ENCODE data around the gene DOK7.

Gene DOK7

DNA sequence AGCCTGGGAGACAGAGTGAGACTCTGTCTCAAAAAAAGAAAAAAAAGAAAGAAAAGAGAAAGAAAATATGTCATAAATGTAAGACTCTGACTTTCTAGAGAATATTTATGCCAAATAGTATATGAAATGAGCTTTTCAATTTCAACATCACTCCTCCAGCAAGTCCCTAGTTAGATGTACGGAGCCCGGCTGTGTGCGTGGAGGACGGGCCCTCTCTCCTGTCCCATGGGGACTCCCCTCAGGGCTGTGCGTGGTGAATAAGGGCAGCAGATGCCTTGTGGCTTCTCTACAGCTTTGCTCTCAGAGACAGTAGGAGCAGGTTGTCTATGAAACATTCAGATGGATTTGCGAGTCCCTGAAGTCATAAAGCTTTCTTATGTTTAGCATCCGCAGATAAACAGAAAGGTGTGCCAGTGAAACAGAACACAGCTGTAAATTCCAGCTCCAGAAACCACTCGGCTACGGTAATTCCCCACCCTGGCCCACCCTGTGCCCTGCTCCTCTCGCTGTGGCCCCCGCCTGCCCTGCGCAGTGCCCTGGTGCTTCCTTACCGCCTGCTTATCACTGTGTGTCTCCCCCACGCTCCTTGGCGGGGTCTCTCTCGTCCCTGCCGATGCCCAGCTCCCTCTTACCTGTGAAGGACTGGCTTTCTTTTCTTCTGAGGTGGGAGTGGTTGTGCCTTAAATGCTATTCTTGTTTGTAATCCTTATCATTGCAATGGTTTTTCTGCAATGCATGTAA, 35.2 kb upstream of the DOK7 start:
- DNase-seq (ENCODE audit: low read depth in 1 of 2, low spot score in 1 of 2), result no peak

DNA sequence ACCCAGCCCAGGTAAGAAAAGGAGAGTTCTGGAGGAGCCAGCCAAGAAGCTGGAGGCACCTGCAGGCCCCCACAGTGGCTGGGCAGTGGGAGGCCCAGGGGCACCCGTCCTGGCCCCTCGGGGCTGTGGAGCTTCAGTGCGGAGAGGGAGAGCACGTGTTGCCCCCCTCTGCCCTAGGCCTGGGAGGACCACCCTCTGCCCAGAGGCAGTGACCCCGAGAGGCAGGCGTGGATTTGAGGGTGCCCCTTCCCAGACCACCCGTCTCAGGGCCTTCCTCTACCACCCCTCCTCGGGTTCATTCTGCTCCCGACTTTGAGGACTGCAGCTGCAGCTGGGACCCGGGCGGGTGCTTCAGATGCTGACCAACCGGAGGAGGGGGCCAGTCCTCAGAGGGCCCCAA, 33.5 kb upstream of the DOK7 start:
- DNase-seq (ENCODE audit: low read depth in 1 of 2, low spot score in 1 of 2), result no peak

DNA sequence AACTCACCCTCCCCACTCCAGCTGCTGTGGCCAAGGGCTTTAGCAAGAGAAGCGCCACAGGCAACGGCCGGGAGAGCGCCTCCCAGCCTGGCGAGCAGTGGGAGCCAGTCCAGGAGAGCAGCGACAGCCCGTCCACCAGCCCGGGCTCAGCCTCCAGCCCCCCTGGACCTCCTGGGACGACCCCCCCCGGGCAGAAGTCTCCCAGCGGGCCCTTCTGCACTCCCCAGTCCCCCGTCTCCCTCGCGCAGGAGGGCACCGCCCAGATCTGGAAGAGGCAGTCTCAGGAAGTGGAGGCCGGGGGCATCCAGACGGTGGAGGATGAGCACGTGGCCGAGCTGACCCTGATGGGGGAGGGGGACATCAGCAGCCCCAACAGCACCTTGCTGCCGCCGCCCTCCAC, 32.6 kb upstream of the DOK7 start:
- DNase-seq (ENCODE audit: low read depth in 1 of 2, low spot score in 1 of 2), result no peak

DNA sequence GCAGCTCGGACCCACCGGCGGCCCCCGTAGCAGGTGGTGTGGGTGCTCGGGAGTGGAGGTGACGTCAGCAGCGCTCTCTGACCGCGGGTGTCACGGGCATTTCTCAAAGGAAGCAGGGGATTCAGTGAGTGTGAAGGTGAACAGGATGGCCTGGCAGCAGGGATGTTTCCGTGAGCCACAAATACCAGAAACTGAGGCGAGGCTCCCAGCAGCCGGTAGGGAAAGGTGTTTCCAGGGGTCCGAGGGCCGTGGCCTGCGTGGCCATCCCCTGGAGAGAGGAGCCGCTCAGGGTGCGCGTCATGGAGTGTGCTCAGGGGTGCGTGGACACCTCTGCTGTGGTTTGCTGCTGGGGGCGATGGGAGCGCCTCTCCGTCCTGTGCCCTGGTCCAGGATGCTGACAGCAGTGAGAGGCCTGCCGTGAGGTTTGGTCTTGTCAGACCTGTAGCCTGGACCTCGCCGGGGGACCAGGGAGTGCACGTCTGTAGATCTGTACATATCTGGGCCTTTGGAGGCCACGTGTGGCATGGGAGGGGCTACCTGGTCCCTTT, 31.6 kb upstream of the DOK7 start:
- DNase-seq (ENCODE audit: low read depth in 1 of 2, low spot score in 1 of 2), result no peak

DNA sequence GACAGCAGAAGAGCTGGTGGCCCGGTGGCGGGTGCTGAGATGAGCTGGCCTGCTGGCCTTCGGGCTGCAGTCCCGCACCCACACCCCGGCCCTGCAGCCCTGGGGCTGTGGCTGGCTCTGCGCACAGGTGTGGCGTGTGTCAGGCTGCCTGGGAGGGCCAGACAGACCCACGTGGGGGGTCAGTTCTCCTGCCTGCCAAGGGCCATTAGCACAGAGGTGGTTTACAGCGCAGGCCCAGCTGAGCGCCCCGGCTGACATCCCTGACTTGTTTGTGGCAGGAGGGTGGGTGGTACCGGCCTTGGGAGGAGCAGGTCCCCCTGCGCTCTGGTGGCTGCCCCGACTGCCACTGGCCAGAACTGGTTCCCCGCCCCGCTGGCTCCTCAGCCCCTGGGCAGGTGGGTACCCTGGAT, 30.7 kb upstream of the DOK7 start:
- no peak for DNase-seq (ENCODE audit: low read depth in 1 of 2, low spot score in 1 of 2)

DNA sequence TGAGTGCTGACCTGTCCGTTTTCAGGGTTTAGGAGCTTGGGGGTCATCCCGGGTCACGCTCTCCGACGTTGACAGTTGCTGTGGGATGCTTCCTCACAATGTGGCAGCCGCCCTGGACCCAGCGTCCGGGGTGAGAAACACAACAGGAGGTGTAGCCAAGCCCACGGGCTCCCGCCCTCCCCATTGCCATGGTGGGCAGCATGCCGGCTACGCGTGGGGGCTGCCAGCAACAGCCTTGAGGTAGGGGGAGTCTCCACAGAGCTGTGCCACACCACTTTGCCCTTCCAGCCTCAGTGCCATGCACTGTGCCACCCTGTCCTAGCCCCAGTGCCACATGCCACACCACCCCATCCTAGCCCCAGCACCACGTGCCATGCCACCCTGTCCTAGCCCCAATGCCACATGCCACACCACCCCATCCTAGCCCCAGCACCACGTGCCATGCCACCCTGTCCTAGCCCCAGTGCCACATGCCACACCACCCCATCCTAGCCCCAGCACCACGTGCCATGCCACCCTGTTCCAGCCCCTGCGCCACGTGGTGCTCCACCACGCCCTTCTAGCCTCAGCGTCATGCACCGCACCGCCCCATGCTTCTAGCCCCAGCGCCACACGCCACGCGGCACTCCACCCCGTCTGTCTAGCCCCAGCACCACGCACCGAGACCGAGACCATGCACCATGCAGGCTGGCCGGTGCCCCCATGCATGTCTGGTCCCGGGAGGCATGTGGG, 29.8 kb upstream of the DOK7 start:
- no peak for DNase-seq (ENCODE audit: low read depth in 1 of 2, low spot score in 1 of 2)

DNA sequence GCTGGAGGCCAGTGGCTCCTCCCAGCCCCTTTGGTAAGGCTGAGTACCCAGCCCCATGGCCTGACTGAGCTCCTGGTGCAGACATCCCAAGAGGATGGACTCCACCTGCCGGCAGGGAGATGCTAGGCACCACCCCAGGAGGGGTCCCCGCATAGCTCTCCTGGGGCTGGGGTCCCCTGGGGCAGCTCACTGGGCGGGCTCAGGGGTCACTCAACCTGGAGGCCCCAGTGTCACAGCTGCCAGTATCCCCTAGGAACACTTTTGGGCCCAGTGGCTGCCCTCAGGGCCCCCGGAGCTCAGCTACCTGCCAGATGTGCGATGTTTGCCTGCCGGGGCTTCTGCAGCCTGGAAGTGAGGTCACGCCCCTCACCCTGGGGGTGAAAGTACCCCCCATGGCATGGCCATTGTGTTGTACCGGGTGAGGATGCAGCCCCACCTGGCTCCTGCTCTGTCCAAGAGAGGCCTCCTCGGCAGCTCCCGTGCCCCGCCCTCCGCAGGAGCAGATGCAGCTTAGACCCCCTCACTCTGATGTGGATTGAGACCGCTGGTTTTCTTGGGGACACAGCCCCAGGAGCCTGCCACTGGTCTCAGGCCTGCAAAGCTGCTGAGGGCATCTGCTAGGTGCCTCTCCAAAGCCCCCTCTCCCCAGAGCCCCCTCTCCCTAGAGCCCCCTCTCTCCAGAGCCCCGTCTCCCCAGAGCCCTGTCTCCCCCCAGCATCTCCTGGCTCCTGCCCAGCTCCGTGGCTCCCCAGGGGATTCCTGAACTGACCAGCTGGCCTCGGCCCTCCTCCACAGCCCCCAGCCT, 28.0 kb upstream of the DOK7 start:
- DNase-seq (ENCODE audit: low read depth in 1 of 2, low spot score in 1 of 2), result no peak

DNA sequence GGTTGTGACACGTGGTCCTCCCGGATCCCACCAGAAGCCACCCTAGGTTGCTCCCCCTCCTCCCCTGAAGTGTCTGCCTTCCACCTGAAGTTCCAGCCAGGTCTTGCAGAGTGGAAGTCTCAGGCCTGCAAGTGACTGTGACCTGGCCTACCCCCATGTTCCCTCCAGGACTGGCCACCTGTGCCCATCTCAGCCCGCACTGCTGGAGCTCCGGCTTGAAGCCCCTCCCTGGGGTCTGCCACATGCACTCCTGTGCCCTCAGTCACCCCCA, 27.5 kb upstream of the DOK7 start:
- DNase-seq (ENCODE audit: low read depth in 1 of 2, low spot score in 1 of 2), result no peak

DNA sequence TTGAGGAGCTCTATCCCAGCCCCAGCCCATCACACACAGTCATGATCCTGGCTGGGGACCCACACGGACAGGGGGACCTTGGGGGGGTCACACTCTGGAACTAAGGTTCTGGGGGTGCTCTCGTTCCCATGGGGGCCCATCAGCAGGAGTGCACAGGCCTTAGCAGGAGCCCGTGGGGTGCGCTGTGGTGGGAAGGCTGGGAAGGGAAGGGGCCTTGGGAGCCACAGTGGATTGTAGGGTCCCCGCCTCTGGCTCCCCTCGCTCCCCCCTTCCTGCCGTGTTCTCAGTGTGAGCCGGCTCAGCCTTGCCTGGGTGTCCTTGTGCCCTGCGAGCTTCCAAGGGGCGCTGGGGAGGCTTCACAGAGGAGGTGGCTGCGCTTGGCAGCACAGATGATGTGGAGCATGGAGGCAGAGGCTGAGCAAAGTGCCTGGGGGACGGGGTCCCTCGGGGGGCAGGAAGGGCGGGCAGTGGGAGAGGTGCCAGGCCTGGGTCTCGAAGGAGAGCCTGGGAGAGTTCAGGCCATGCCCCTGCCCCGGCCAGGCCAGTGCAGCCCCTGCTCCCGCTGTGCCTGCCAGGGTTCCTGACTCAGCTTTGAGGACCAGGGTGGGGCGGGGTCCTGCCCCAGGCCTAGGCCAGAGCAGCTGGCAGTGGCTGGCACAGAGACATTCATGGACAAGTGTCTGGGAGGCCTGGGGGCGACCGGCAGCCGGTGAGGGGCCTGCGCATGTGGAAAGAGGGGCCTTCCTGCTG, 26.9 kb upstream of the DOK7 start:
- DNase-seq (ENCODE audit: low read depth in 1 of 2, low spot score in 1 of 2), result no peak

DNA sequence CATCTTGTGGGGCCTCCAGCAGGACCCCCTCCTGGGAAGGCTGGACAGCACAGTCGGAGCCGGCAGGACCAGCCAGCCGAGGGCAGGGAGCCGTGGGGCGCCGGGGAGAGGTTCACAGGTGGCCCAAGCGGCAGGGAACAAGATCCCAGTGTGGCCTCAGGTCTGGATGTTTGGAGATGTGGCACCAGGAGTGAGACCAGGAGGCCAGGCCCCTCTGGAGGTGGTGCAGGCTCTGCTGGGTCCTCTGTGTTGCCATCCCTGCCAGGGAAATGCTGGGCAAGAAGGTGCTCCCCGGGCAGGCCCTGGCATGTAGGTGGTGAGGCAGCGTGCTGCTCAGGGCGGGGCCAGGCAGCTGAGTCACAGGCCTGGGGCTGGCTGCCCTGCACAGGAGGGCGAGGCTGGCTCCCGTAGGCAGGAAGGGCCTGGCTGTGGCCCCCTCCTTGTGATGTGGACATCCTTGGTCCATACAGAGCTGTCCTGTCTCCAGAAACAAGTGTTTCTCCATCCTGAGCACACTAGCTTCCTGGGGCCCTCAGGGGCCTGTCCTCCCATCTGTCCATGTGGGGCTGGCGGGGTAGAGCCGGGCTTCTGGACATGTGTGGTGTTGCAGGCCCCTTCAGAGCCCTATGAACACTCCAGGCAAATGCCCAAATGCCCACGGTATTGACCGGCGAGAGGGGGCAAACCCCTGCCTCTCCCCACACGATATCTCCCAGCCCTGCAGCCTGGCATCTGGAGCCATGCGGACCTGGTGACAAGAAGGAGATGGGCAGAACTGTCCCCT, 26.1 kb upstream of the DOK7 start:
- DNase-seq (ENCODE audit: low read depth in 1 of 2, low spot score in 1 of 2), result no peak

DNA sequence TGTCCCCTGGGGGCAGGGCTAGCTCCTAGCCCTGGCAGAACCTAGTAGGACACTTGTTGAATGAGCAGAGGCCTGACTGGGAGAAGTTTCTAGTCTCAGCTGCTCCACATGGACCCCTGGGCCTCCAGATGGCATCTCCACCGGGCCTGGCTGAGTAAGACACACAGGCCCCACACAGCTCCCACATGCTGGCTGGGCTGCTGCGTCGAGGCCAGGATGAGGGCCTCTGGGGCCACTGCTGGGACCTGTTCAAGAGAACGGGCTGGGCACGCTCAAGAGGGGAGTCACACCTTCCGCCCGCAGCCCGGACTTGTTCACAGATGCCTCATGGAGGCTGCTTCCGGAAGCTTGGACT, 25.5 kb upstream of the DOK7 start:
- DNase-seq (ENCODE audit: low read depth in 1 of 2, low spot score in 1 of 2), result no peak

DNA sequence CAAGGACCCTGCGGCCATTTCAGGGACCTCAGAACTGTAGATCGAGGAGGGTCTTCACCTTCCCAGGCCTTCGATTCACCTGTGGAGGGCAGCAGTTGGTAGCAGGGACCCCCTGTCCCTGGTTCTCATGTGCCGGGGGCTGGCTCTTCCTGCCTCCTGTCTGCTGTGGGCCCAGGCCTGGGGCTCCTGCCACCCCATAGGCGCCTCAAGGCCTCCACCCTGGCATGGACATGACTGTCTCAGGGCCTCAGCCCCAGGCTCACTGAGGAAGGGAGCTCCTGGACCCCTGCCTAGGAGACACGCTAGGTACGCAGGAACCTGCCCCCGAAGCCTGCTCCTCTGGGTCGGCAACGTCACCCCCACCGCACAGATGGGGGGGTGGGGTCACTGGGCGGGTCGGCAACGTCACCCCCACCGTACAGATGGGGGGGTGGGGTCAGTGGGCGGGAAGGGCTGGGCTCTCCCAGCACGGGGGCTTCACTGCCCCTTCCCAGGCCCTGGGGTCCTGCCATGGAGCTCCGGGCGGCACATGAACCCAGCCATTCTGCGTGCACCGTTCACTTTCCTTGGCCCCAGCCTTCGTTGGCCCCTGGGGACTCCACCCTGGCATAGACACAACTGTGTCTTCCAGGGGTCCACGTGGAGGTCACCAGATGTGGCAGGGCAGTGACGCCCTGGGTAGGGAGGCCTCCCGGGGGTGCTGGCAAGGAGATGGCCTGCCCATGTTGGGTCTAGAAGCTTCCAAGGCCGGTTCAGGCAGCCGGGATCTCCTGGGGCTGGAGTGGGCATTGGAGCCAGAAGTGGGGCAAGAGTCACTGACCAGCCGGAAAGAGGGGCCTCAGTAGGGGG, 24.9 kb upstream of the DOK7 start:
- DNase-seq (ENCODE audit: low read depth in 1 of 2, low spot score in 1 of 2), result no peak

DNA sequence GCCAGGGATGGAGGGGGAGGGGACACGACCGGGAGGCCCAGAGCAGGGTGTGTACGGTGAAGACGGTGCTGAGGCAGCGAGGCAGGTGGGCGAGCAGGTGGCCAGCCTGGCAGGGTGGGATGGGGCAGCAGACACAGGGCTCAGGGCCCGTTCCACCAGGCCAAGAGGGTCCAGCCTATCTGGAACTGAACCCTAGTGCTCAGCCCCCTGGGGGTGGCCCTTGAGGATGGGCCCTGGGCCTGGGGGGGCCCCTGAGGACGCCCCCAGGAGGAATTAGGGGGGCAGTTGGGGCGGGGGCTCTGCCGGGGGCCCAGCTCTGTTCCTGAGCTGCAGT, 24.3 kb upstream of the DOK7 start:
- no peak for DNase-seq (ENCODE audit: low read depth in 1 of 2, low spot score in 1 of 2)

DNA sequence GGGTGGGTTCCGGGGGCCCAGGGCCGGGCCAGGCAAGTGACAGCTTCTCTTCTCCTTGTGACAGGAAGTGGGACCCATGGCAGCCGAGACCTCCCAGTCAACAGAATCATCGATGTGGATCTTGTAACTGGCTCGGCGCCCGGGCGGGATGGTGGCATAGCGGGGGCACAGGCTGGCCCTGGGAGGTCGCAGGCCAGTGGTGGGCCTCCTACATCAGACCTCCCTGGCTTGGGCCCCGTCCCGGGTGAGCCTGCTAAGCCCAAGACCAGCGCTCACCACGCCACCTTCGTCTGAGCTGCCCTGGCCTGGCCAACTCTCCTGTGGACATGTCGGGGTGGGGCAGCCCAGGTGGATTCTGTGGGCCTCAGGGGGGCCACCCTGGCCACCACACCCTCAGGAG, 23.7 kb upstream of the DOK7 start:
- DNase-seq (ENCODE audit: low read depth in 1 of 2, low spot score in 1 of 2), result no peak

DNA sequence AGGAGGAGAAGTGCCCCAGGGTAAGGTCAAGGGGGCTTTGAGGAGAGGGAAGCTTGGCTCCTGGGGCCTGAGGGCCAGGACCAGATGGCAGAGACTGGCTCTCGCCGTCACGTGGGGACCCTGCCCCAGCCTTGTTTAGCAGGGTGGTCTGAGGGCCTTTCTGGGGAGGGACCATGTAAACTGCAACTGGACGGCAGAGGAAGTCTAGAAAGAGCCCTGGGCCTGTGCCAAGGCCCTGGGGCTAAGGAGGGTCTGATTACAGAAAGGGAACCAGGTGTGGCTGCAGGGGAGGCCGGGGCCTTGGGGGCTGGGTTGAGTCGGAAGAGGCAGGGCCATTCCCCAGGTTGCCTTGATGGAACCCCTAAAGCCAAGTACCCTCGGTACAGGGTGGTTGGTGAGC, 23.1 kb upstream of the DOK7 start:
- DNase-seq (ENCODE audit: low read depth in 1 of 2, low spot score in 1 of 2), result no peak

DNA sequence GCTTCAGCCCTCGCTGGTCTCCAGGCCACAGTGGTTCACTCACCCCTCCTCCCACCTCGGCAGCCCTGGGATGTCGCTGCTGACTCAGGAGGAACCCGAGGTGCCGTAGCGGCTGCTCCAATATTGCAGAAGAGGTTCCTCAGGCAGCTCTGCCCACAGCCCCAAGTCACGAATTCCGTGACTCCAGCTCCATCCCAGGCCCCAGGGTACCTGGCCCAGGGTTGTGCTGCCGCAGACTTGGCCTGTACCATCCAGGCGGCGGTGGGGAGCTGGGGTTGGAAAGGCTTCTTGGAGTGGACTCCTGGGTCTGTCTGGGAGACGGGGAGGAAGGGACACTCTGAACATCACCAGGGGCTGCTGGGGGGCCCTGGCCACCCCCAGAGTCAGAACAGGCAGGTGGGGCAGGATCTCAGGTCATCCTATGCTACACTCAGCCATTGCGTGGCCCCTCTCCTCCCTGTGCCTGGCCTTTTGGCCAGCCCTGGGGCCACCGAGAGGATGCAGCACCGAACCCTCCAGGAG, 22.1 kb upstream of the DOK7 start:
- no peak for DNase-seq (ENCODE audit: low read depth in 1 of 2, low spot score in 1 of 2)

DNA sequence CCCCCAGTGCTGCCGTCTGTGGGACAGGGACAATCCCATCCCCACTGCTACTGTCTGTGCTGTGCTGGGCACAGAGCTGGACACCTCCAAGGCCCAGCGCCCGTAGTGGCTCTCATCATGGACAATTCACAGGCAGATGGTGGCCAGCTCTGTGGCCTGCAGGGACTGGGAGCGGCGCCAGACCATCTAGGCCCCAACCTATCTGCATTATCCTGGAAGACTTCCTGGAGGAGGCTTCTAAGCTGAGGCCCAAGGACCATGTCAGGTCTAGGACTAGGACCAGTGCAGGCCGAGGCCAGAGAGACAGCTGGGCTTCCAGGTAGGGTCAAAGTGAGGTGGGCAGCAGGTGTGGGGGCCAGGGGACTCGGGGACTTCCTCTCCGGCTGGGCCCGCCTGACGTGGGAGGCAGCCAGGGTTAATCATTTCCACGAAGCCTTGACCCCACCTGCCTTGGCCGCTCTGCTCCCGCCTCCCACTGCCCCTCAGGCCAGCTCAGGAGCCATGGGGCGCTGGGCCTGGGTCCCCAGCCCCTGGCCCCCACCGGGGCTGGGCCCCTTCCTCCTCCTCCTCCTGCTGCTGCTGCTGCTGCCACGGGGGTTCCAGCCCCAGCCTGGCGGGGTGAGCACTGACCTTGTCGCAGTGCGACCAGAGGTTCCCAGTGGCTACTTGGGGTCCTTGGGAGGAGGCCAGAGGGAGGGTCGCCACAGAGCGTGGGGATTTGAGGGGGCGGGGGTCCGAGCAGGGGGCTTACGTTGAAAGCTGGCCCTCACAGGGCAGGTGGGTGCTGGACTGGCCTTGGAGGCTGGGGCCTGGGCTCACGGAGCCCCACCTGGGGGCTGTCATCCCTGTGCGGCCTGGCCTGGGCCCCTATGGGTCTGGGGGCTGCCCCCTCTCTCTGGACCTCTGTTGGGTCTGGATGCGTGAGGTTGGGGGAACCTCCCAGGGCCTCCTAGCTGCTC, 21.3 kb upstream of the DOK7 start, which contains the start of gene HGFAC:
HGFAC (plus strand) TSS at position 468 of the 959 bp plus-strand sequence; CDS start at position 502, 34 bp downstream.
- DNase-seq (ENCODE audit: low read depth in 1 of 2, low spot score in 1 of 2), result no peak

DNA sequence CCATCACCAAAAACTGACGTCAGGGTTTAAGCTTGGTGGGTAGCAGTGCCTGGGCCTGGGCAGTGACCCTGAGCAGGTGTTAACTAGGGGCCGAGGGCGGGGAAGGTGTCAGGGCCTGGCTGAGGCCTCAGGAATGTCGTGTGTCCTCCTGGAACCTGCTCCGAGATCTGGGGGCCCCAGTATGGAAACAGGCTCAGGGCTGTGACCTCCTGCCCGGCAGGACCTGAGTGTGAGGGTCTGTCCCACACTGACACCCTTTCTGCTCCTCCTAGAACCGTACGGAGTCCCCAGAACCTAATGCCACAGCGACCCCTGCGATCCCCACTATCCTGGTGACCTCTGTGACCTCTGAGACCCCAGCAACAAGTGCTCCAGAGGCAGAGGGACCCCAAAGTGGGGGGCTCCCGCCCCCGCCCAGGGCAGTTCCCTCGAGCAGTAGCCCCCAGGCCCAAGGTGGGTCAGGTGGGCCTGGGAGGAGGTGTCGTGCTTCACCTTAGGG, 20.6 kb upstream of the DOK7 start:
- no peak for DNase-seq (ENCODE audit: low read depth in 1 of 2, low spot score in 1 of 2)
